ENCODE measurements around the gene ZBTB21. TPM values are rescaled to one million over a fixed set of nuclear protein-coding genes. Genes with fewer than 3 reads are reported as not detected.
A peak's percentile ranks its signal among the peaks of the same experiment; 100 is the strongest.

ZBTB21 gene
- total and polyA plus RNA-seq, 2 of the 8 experiments (the other 6 are each of a cell fraction or from before 2014, with no cell fraction given), result 3.9 to 17.8 TPM

GRCh38 chr21:41965045-41965444, 45.1 kb downstream of the ZBTB21 start:
- no peak overlapping the region for H3K56ac ChIP-seq (replicated peaks; ENCODE audit: insufficient read length, low read depth, low read length)
- H3K79me1 ChIP-seq (ENCODE audit: low read depth, low read length), result no peaks in the 10 kb centered on the region
- H2BK20ac ChIP-seq (ENCODE audit: low read length), result no peak overlapping the region
- no peak overlapping the region for H3K27ac ChIP-seq (ENCODE audit: low read depth, low read length)
- no peak for TF ChIP-seq JUN (IDR thresholded peaks at IDR 0.05; ENCODE audit: low read depth, low read length)
- no peak for TF ChIP-seq CTCF (IDR thresholded peaks at IDR 0.05; ENCODE audit: control extremely low read depth in 1 of 3, insufficient read depth in 1 of 3, low read depth in 1 of 3, low read length in 3 of 3)
- no peak for TF ChIP-seq CTBP2 (IDR thresholded peaks at IDR 0.05; ENCODE audit: borderline replicate concordance, insufficient read depth, insufficient read length, low read length)
- no peak for TF ChIP-seq PHF8 (conservative IDR thresholded peaks at IDR 0.05; ENCODE audit: low read depth, low read length)
- TF ChIP-seq, protein P1, sequence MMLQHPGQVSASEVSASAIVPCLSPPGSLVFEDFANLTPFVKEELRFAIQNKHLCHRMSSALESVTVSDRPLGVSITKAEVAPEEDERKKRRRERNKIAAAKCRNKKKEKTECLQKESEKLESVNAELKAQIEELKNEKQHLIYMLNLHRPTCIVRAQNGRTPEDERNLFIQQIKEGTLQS (IDR thresholded peaks at IDR 0.05; ENCODE audit: insufficient read depth, low read depth, low read length), result no peak
- H4K20me1 ChIP-seq (replicated peaks in 1 of 2; ENCODE audit: control insufficient read depth in 1 of 2, insufficient read depth in 2 of 2, low read length in 2 of 2), result no peaks in the 10 kb centered on the region
- H3K4me2 ChIP-seq (ENCODE audit: insufficient read depth in 1 of 2, low read depth in 2 of 2, low read length in 2 of 2), result no peak overlapping the region
- H2AK5ac ChIP-seq (ENCODE audit: low read depth, low read length), result no peak overlapping the region
- no peak overlapping the region for H2BK120ac ChIP-seq (replicated peaks; ENCODE audit: low read depth, low read length)
- DNase-seq (ENCODE audit: low read depth in 1 of 2, low spot score in 2 of 2), result peak in 1 of 2 experiments; percentile 29
- H3K4me1 ChIP-seq (replicated peaks in 1 of 4; ENCODE audit: control insufficient read depth in 3 of 4, insufficient read depth in 4 of 4, low read length in 3 of 4), result peaks cover 1 to 10% (median 3%) of the 10 kb centered on the region in 4 experiments; a peak in 6 of 7 replicates
- H2BK5ac ChIP-seq (ENCODE audit: low read depth, low read length), result no peak overlapping the region
- H4K91ac ChIP-seq (replicated peaks; ENCODE audit: insufficient read length, low read length), result no peak overlapping the region
- H2BK12ac ChIP-seq (ENCODE audit: low read depth, low read length), result no peak overlapping the region
- no peaks in the 10 kb centered on the region for H3K23me2 ChIP-seq (ENCODE audit: low read depth, low read length)
- H3K23ac ChIP-seq (ENCODE audit: insufficient read length), result no peak overlapping the region
- H3K18ac ChIP-seq (ENCODE audit: extremely low read depth, low read length), result no peak overlapping the region
- POLR2A ChIA-PET (ENCODE audit: partially characterized antibody), result no interaction called here
- no peak overlapping the region for H4K5ac ChIP-seq (ENCODE audit: insufficient read length, low read depth, low read length)
- H3K4me3 ChIP-seq (ENCODE audit: extremely low read depth in 1 of 4, insufficient read depth in 2 of 4, low read depth in 3 of 4, low read length in 4 of 4), result no peak overlapping the region
- H2BK15ac ChIP-seq (ENCODE audit: low read length), result no peak overlapping the region
- CTCF ChIA-PET (ENCODE audit: partially characterized antibody), result interaction anchor here (1.2 to 1.3 kb wide), 2 partner anchors 12 to 79 kb away, joined by 3 read pairs; no protein-coding TSS in a partner anchor
- FAIRE-seq, result no peak
- H3K27me3 ChIP-seq (replicated peaks in 1 of 4; ENCODE audit: control insufficient read depth in 3 of 4, extremely low read depth in 1 of 4, insufficient read depth in 3 of 4, low read length in 3 of 4), result no peaks in the 10 kb centered on the region
- H4K8ac ChIP-seq (ENCODE audit: extremely low read depth, insufficient read depth, low read length), result no peak overlapping the region; the same call in 1 of the 2 replicates
- no peak overlapping the region for H3K9ac ChIP-seq (replicated peaks in 1 of 4; ENCODE audit: extremely low read depth in 1 of 4, low read depth in 3 of 4, low read length in 3 of 4)
- H2AFZ ChIP-seq (ENCODE audit: low read length), result no peak overlapping the region
- no peaks in the 10 kb centered on the region for H3K79me2 ChIP-seq (ENCODE audit: control insufficient read depth in 1 of 2, insufficient read depth in 2 of 2, low read length in 2 of 2)
- 83% methylated on average over 5 of the region's 5 CpGs; no CpG with 5 or more reads in 1 of the 2 experiments for WGBS, 2 experiments (ENCODE audit: extremely low coverage in 1 of 2, insufficient coverage in 1 of 2, insufficient read length in 1 of 2, insufficient replicate concordance in 2 of 2, low coverage in 1 of 2, low lambda C conversion rate in 2 of 2, missing lambda C conversion rate in 1 of 2)
- no peaks in the 10 kb centered on the region for H3K9me3 ChIP-seq (ENCODE audit: insufficient read depth in 2 of 2, low read depth in 1 of 2, low read length in 1 of 2)
- no peak overlapping the region for H3K14ac ChIP-seq (ENCODE audit: insufficient read length)
- no peak overlapping the region for H3K4ac ChIP-seq (replicated peaks; ENCODE audit: insufficient read length, low read depth, low read length)
- H3K36me3 ChIP-seq (ENCODE audit: control insufficient read depth in 2 of 4, insufficient read depth in 4 of 4, low read length in 3 of 4), result no peaks in the 10 kb centered on the region
